Cerebellar nuclear complex (tissue), 1 donor: Measurements from ENCODE around the gene SHISAL2B.
"Not testable (repeated sequence)": the region's sequence is repeated elsewhere in the genome, so short reads cannot be mapped to it uniquely, and the experiment has no call there.

Source experiments
- DNase-seq, 2 experiments: peaks; one replicate each; lab custom pipeline; 2025; lab: John Stamatoyannopoulos, UW

SHISAL2B gene

GRCh38 chr5:64690417-64691151 is at the start of gene SHISAL2B:
Gene SHISAL2B (plus strand): TSS chr5:64690503. CDS start chr5:64690624, 121 bp downstream.
- DNase-seq: no peak

- no peak for DNase-seq
These were observed 45.5 kb upstream of the SHISAL2B start for GRCh38 chr5:64644831-64645230.

DNA sequence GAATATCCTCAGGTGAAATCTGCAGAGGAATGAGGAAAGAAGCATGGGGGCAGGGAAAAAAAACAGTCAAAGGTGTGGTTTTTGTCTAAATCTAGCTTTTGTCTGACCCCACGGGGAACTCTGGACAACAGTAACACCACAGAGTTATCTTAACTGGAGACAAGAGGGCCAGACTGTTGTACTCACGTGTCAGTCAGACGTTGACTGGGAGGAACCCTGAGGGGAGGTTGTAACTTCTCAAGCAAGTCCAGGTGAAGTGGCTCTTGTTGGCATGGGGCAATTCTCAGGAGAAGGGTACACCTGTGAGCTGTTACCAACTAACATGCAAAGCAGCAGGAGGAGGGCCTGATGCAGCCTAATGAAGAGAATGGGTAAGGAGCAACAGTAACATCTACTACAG is 44.1 kb upstream of the SHISAL2B start:
- no peak for DNase-seq

- DNase-seq: no peak
These were observed 40.8 kb upstream of the SHISAL2B start for GRCh38 chr5:64649512-64649911.

DNA sequence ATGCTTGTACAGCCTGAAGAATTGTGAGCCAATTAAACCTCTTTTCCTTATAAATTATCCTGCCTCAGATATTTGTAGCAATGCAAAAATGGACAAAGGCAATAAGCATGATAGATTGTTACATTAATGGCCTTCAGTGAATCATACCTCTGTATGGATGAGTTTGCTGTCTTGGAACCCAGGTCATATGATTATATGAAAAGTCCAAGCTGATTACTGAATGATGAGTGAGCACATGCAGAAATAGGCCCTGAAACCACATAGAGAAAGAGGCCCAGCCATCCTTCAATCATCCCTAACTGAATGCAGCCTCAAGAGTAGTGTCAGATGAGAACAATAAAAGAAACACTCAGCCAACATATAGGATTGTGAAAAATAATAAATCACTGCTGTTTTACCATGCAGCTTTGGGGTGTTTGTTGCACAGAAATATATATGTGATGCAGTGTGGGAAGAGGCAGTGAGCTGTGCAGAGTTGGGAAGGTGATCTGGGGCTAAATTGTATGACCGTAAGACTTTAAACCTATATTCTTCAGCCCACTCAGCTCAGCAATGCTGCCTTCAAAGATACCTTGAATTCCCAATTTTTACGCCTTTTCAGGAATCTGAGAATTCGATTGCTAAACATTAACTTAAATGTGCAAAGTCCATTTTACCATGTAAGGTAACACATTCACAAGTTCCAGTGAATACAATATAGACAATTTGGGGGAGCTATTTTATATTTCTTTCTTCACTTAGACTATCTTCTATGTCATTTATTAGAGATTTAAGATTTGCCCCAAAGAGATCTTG is 36.3 kb upstream of the SHISAL2B start:
- DNase-seq: no peak

GRCh38 chr5:64654561-64654938 is 35.8 kb upstream of the SHISAL2B start:
- no peak for DNase-seq

DNA sequence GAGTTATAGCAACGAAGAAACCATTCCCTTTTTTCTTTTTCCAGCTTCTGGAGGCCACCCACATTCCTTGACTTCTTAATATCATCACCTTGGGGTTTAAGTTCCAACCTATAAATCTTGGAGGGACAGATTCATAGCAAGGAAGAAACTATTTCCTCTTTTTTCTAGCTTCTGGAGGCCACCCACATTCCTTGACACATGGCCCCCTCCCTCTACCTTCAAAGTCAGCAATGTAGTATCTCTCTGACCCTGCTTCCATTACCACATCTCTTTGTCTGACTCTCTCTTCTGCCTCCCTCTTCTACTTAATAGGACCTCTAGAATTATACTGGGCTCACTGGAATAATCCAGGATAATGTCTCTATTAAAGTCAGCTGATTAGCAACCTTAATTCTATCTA is 34.7 kb upstream of the SHISAL2B start:
- DNase-seq: no peak

DNA sequence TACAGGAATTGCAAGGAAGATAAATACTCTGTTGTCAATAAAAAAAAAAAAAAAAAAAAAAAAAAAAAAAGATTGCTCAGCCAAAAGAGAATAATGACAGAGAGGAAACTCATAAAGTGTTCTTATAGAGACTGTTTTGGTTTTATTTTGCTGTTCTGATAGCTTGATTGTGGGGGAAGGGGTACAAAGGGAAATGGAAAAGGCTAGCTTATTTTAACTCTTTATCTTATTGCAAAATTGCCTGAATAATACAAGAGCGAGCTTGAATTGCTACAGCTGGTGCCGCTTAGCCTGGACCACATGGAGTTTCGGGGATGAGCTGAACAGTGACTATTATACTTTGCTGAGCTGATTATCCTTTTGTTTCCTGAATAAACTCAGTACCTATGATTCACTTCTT is 31.0 kb upstream of the SHISAL2B start:
- no peak for DNase-seq

DNA sequence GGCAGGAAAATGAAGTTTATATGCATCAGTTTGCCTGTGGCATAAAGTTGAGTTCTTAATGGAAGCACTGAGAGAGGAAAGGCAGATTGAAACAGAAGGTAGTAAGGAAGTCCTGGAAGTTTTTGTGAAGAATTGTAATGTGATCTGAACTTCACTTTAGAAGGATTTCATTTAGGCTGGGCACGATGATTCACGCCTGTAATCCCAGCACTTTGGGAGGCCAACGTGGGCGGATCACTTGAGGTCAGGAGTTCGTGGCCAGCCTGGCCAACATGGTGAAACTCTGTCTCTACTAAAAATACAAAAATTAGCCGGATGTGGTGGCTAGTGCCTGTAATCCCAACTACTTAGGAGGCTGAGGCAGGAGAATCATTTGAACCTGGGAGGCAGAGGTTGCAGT is 27.1 kb upstream of the SHISAL2B start:
- DNase-seq: not testable (repeated sequence)

DNA sequence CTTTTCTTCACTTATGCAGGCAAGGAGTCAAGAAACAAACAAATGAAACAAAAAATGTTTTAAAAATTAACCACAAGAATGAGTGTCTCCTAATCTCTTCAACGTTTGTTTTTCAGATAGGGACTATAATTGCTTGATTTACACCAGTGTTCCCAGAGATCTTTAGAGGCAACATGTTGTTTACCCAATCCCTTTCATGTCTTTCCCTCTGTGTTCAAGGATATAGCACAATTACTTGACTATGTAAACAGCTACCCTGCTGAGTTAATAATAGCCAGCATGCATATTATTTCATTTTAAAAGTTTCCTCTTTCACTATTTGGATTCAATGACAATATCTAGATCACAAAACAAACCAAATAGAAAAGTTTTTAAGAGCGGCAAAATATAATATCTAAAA is 25.1 kb upstream of the SHISAL2B start:
- no peak for DNase-seq

DNA sequence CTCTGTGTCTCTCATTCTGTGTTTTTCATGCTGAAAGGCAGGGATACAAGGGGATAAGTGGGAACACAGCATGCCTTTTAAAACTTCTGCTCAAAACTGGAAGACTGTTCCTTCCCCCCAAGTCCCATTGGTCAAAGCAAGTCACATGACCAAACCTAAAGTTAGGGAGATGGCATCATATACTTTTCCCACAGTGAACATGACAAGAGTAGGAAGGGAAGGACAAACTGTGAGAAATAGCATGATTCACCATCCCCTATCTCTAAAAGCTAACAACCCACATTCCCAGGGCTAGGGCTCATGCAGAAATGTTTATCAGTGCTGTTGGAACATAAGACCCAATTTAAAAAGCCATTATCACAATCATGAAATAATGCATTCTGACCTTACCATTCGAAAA is 24.2 kb upstream of the SHISAL2B start:
- no peak for DNase-seq

DNA sequence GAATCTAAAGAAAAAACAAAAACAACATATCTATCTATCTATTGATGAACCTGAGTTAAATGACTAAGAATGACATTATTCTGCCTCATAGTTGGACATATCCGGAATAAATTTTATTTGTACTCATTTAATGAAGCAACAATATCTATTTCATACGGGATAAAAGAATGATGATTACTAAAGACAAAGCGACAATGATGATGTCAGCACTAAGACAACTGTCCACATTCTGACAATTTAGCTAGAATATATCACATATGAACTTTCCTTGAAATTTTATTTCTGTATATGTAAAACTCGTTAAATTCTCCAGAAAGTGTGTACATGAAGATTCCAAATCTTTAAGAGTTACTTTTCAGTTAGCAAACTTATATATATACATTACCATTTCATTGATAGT is 23.2 kb upstream of the SHISAL2B start:
- DNase-seq: no peak

DNA sequence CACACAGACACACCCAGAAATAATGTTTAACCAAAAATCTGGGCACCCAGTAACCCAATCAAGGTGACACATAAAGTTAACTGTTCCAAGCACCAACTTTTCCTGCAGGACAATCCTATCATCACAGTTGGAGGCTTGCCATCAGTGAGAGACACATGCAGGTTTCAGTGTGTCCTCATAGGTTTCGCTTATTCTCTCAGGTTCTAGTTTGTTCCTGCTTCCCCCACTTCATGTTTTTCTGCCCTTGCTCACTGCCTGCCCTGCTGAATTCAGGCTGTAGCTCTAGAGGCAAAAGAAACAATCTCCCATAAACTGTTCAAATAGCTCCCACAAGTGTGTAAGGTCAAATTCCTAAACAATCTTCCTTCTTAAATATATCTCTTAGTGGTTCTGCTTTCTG is 20.0 kb upstream of the SHISAL2B start:
- no peak for DNase-seq

- no peak for DNase-seq
These were observed 18.6 kb upstream of the SHISAL2B start for GRCh38 chr5:64671678-64672077.

GRCh38 chr5:64678374-64678773 is 11.9 kb upstream of the SHISAL2B start:
- DNase-seq: no peak

GRCh38 chr5:64680289-64680688 is 10.0 kb upstream of the SHISAL2B start:
- DNase-seq: no peak

- DNase-seq: no peak
These were observed 7.7 kb upstream of the SHISAL2B start for GRCh38 chr5:64682608-64683007.

- no peak for DNase-seq
These were observed 4.4 kb upstream of the SHISAL2B start for GRCh38 chr5:64685866-64686265.

- no peak for DNase-seq
These were observed 1.9 kb upstream of the SHISAL2B start for GRCh38 chr5:64688391-64688790.

DNA sequence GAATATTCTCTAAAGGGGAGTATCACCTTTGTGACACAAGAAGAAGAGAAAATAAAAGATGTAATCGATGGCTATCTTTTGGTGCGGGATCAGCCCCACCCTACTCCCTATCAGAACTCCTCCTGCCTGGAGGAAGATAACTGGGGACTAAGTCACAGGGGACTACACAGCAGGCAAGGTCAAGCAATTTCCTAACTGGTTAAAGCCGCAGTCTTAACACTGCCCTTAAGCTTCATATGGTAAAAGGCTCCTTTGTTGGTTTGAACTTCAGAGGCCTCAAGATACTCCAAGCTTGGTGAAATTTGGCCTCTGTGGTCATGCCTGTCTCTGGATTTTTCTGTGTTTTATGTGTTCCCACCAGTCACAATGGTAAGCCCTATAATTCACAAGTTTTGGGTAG is 1.3 kb upstream of the SHISAL2B start:
- no peak for DNase-seq

GRCh38 chr5:64690104-64690416 is 243 bp upstream of the SHISAL2B start:
- no peak for DNase-seq

DNA sequence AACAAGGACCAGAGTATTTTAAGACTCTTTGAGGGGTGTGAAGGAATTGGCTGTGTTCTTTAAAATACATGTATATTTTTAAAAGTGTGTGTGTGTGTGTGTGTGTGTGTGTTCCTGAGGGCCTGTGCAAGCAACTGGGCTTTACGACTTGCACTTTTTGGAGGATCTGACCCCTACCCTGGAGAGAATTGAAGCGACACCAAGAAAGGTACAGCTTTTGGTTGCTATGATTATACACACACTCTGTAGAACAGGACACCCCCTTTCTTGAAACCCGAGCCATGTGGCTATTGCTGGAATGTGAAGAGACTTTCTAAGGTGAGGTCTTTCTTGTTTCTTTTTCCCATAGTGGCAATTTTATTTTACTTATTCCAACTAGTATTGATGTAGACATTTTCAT is 988 bp downstream of the SHISAL2B start:
- no peak for DNase-seq

GRCh38 chr5:64693636-64694035 is 3.3 kb downstream of the SHISAL2B start:
- DNase-seq: no peak

- not testable (repeated sequence) for DNase-seq
These were observed 6.1 kb downstream of the SHISAL2B start for GRCh38 chr5:64696414-64696813.
